Ovary (tissue), 3 donors: ENCODE measurements around the gene ZPBP.

Experiments
- CTCF ChIP-seq, 3 donors: fragments of 450-650 bp in 2 of 3; fragments of 200-600 bp in 1 of 3; IDR thresholded peaks; one replicate each; pipeline versions ENCODE4 v1.5.1 to v1.8.0; 2016 to 2022; ENCODE audit warnings: antibody characterized with exemption in 3 of 3, mild to moderate bottlenecking in 1 of 3
- EP300 ChIP-seq: sonication (generic); formaldehyde crosslinking; IDR thresholded peaks from one replicate; pipeline ENCODE4 v1.6.1; 2017; ENCODE audit warnings: antibody characterized with exemption
- POLR2A ChIP-seq: fragments of 450-650 bp; IDR thresholded peaks from one replicate; pipeline ENCODE4 v1.6.1; 2017; ENCODE audit warnings: antibody characterized with exemption, mild to moderate bottlenecking, moderate library complexity
- donor health status: DM: no; HTN: no; CAD: no.

DNA sequence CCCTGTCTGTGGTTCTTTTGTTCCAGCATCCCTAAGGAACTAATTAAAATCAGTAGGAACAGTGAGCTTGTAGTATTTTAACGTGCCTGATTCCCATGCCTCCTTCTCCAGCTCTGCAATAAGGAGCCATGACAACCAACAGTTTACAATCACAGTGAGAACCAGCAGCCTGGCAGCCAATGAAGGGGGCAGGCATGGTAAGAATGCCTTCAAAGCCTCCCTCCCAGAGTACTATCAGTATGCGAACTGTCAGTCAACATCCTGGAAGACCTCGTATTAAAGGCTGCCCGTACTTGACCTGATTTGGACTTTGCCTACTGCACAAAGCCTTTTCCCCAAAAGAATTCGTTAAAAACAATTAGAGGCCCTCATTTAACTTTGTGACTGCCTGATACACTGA lies 7.7 kb downstream of the ZPBP start:
- TF ChIP-seq CTCF (IDR thresholded peaks at IDR 0.05) (no peak), EP300 (no peak), POLR2A (no peak)
